ENCODE measurements around the gene CT45A5. TPM values are rescaled to one million over a fixed set of nuclear protein-coding genes. Genes with fewer than 3 reads are reported as not detected.
"Not testable (repeated sequence)": the region's sequence is repeated elsewhere in the genome, so short reads cannot be mapped to it uniquely, and the experiment has no call there.

Gene CT45A5
- not detected in 2 replicates for polyA plus RNA-seq (2013)

- H3K4ac ChIP-seq (ENCODE audit: low read depth, low read length); DNase-seq; H4K8ac ChIP-seq (ENCODE audit: low read depth, low read length); H3K4me1 ChIP-seq (ENCODE audit: control insufficient read depth in 1 of 2, insufficient read depth in 2 of 2, low read length in 2 of 2); H3K9me3 ChIP-seq (ENCODE audit: insufficient read depth, low read depth, low read length); H3K27ac ChIP-seq (ENCODE audit: low read depth, low read length); H3K9ac ChIP-seq (ENCODE audit: low read length); H3K4me3 ChIP-seq (ENCODE audit: low read depth, low read length); H2AK5ac ChIP-seq (ENCODE audit: low read length); H2BK12ac ChIP-seq (ENCODE audit: low read length); H3K4me2 ChIP-seq (ENCODE audit: low read length); H4K91ac ChIP-seq (ENCODE audit: low read depth, low read length); H3K36me3 ChIP-seq (ENCODE audit: control insufficient read depth in 1 of 2, insufficient read depth in 2 of 2, low read length in 2 of 2); H3K14ac ChIP-seq (ENCODE audit: low read length); H3K18ac ChIP-seq (ENCODE audit: low read length); H4K12ac ChIP-seq (ENCODE audit: low read depth, low read length); H3K79me1 ChIP-seq (ENCODE audit: low read length); H2BK5ac ChIP-seq (ENCODE audit: low read depth, low read length, poor library complexity); H2BK120ac ChIP-seq (ENCODE audit: insufficient read depth, low read length, poor library complexity); H3K23ac ChIP-seq (ENCODE audit: low read length); H3K27me3 ChIP-seq (ENCODE audit: insufficient read depth, low read length); H2AFZ ChIP-seq (ENCODE audit: insufficient read depth, low read length, poor library complexity); H3K79me2 ChIP-seq (ENCODE audit: control insufficient read depth, insufficient read depth, low read length, poor library complexity): not testable (repeated sequence)
- WGBS (ENCODE audit: extremely low coverage, insufficient coverage, insufficient read length), result no CpG with 5 or more reads among the region's 16 CpGs
Observed at GRCh38 chrX:135785403-135785802, at the start of gene CT45A5. TSS of gene CT45A5 (minus strand) at chrX:135785503. CDS start at chrX:135781729, 3,774 bp downstream.

- not testable (repeated sequence) for H2BK5ac ChIP-seq (ENCODE audit: low read depth, low read length, poor library complexity); H4K12ac ChIP-seq (ENCODE audit: low read depth, low read length); H3K79me1 ChIP-seq (ENCODE audit: low read length); H2BK120ac ChIP-seq (ENCODE audit: insufficient read depth, low read length, poor library complexity); H3K27ac ChIP-seq (ENCODE audit: low read depth, low read length); DNase-seq; H3K4me2 ChIP-seq (ENCODE audit: low read length); H3K9me3 ChIP-seq (ENCODE audit: insufficient read depth, low read depth, low read length); H3K27me3 ChIP-seq (ENCODE audit: insufficient read depth, low read length); H3K4me3 ChIP-seq (ENCODE audit: low read depth, low read length); H3K4me1 ChIP-seq (ENCODE audit: control insufficient read depth in 1 of 2, insufficient read depth in 2 of 2, low read length in 2 of 2); H2AFZ ChIP-seq (ENCODE audit: insufficient read depth, low read length, poor library complexity); H3K79me2 ChIP-seq (ENCODE audit: control insufficient read depth, insufficient read depth, low read length, poor library complexity); H4K91ac ChIP-seq (ENCODE audit: low read depth, low read length); H3K18ac ChIP-seq (ENCODE audit: low read length); H3K23ac ChIP-seq (ENCODE audit: low read length); H3K36me3 ChIP-seq (ENCODE audit: control insufficient read depth in 1 of 2, insufficient read depth in 2 of 2, low read length in 2 of 2); H3K9ac ChIP-seq (ENCODE audit: low read length); H4K8ac ChIP-seq (ENCODE audit: low read depth, low read length); H3K4ac ChIP-seq (ENCODE audit: low read depth, low read length); H3K14ac ChIP-seq (ENCODE audit: low read length); H2AK5ac ChIP-seq (ENCODE audit: low read length); H2BK12ac ChIP-seq (ENCODE audit: low read length)
- WGBS (ENCODE audit: extremely low coverage, insufficient coverage, insufficient read length), result no CpG with 5 or more reads among the region's 17 CpGs
Observed at GRCh38 chrX:135819912-135820311, 34.6 kb upstream of the CT45A5 start, which contains the start of gene CT45A2. TSS of gene CT45A2 (minus strand) at chrX:135820012. CDS start at chrX:135816265, 3,747 bp downstream.

DNA sequence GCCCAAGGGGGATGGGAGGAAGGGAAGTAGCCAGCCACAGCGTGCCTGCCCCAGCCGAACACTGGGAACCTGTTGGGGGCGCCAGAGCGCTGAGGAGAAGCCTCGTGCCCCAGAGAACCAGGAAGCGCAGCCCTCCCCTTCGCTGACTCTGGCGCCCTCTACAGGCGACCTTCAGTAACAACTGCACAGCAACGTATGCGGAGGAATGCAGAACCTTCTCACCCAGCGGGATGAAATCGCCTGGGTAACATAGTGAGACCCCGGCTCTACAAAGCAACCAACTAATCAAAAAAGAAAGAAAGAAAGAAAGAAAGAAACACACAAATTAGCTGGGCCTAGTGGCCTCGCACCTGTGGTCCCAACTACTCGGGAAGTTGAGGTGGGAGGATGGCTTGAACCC lies 17.4 kb upstream of the CT45A5 start, which contains the start of gene CT45A6:
Gene CT45A6 (minus strand): TSS at position 101 of the 400 bp plus-strand sequence. CDS start 3,794 bp downstream, outside the sequence.
- not testable (repeated sequence) for H3K18ac ChIP-seq (ENCODE audit: low read length); H2AFZ ChIP-seq (ENCODE audit: insufficient read depth, low read length, poor library complexity); H3K27ac ChIP-seq (ENCODE audit: low read depth, low read length); H3K9me3 ChIP-seq (ENCODE audit: insufficient read depth, low read depth, low read length); H3K4me2 ChIP-seq (ENCODE audit: low read length); H3K79me1 ChIP-seq (ENCODE audit: low read length); H3K9ac ChIP-seq (ENCODE audit: low read length); H2BK5ac ChIP-seq (ENCODE audit: low read depth, low read length, poor library complexity); H2BK12ac ChIP-seq (ENCODE audit: low read length); H3K4me3 ChIP-seq (ENCODE audit: low read depth, low read length); H3K36me3 ChIP-seq (ENCODE audit: control insufficient read depth in 1 of 2, insufficient read depth in 2 of 2, low read length in 2 of 2); H2AK5ac ChIP-seq (ENCODE audit: low read length); H3K79me2 ChIP-seq (ENCODE audit: control insufficient read depth, insufficient read depth, low read length, poor library complexity); DNase-seq; H3K4ac ChIP-seq (ENCODE audit: low read depth, low read length); H3K27me3 ChIP-seq (ENCODE audit: insufficient read depth, low read length); H3K4me1 ChIP-seq (ENCODE audit: control insufficient read depth in 1 of 2, insufficient read depth in 2 of 2, low read length in 2 of 2); H3K23ac ChIP-seq (ENCODE audit: low read length); H3K14ac ChIP-seq (ENCODE audit: low read length); H4K91ac ChIP-seq (ENCODE audit: low read depth, low read length); H2BK120ac ChIP-seq (ENCODE audit: insufficient read depth, low read length, poor library complexity); H4K12ac ChIP-seq (ENCODE audit: low read depth, low read length); H4K8ac ChIP-seq (ENCODE audit: low read depth, low read length)
- no CpG with 5 or more reads among the region's 16 CpGs for WGBS (ENCODE audit: extremely low coverage, insufficient coverage, insufficient read length)

DNA sequence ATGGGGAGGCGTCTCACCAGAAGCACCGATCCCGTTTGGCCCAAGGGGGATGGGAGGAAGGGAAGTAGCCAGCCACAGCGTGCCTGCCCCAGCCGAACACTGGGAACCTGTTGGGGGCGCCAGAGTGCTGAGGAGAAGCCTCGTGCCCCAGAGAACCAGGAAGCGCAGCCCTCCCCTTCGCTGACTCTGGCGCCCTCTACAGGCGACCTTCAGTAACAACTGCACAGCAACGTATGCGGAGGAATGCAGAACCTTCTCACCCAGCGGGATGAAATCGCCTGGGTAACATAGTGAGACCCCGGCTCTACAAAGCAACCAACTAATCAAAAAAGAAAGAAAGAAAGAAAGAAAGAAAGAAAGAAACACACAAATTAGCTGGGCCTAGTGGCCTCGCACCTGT lies 17.2 kb downstream of the CT45A5 start, which contains the start of gene CT45A3:
Gene CT45A3 (minus strand): TSS at position 101 of the 400 bp plus-strand sequence. CDS start 3,747 bp downstream, outside the sequence.
- not testable (repeated sequence) for H3K18ac ChIP-seq (ENCODE audit: low read length); DNase-seq; H3K23ac ChIP-seq (ENCODE audit: low read length); H4K12ac ChIP-seq (ENCODE audit: low read depth, low read length); H4K8ac ChIP-seq (ENCODE audit: low read depth, low read length); H2BK5ac ChIP-seq (ENCODE audit: low read depth, low read length, poor library complexity); H3K79me1 ChIP-seq (ENCODE audit: low read length); H2BK12ac ChIP-seq (ENCODE audit: low read length); H3K4me1 ChIP-seq (ENCODE audit: control insufficient read depth in 1 of 2, insufficient read depth in 2 of 2, low read length in 2 of 2); H2BK120ac ChIP-seq (ENCODE audit: insufficient read depth, low read length, poor library complexity); H3K4ac ChIP-seq (ENCODE audit: low read depth, low read length); H2AK5ac ChIP-seq (ENCODE audit: low read length); H3K14ac ChIP-seq (ENCODE audit: low read length); H3K4me3 ChIP-seq (ENCODE audit: low read depth, low read length); H3K27ac ChIP-seq (ENCODE audit: low read depth, low read length); H3K9me3 ChIP-seq (ENCODE audit: insufficient read depth, low read depth, low read length); H3K9ac ChIP-seq (ENCODE audit: low read length); H3K27me3 ChIP-seq (ENCODE audit: insufficient read depth, low read length); H3K36me3 ChIP-seq (ENCODE audit: control insufficient read depth in 1 of 2, insufficient read depth in 2 of 2, low read length in 2 of 2); H3K4me2 ChIP-seq (ENCODE audit: low read length); H4K91ac ChIP-seq (ENCODE audit: low read depth, low read length); H2AFZ ChIP-seq (ENCODE audit: insufficient read depth, low read length, poor library complexity); H3K79me2 ChIP-seq (ENCODE audit: control insufficient read depth, insufficient read depth, low read length, poor library complexity)
- WGBS (ENCODE audit: extremely low coverage, insufficient coverage, insufficient read length), result no CpG with 5 or more reads among the region's 17 CpGs
